Measurements from ENCODE around the gene SMIM13. TPM values are rescaled to one million over a fixed set of nuclear protein-coding genes. Genes with fewer than 3 reads are reported as not detected.

Gene SMIM13
- total and polyA plus RNA-seq, 10 donors, result 1.5 to 8.3 (median 5.9) TPM

DNA sequence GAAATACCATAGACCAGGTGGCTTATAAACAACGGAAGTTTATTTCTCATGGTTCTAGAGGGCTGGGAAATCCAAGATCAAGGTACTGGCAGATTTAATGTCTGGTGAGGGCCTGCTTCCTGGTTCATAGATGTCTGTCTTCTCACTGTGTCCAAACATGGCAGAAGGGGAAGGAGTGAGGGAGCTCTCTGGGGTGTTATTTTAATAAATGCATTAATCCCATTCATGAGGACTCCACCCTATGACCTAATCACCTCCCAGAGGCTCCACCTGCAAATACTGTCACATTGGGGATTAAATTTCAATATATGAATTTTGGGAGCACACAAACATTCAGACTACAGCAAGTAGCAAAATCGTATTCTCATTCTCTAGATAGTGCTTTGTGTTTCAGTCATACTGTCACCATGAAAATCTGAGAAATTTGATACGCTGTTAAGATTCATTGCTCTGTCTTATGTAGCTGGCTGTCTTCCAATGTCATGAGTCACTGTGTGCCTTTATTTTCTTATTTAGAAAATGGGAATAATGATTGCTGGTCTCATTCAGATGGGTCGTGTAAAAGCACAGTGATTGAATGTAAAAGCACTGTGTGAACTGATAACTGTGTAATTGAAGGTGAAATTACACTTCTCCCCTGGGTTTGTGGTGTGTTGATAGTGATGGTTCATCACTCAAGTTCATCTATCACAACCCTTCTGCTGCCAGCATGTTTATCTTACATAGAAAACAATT, 26.8 kb downstream of the SMIM13 start:
- Histone ChIP-seq H3K27me3 (replicated peaks in 1 of 7) (no peaks in the 10 kb centered on the region), H3K9me3 (no peaks in the 10 kb centered on the region), H3K27ac (no peak overlapping the region), H3K4me1 (peaks cover 0 to 21% (median 0%) of the 10 kb centered on the region in 6 donors), H3K36me3 (no peaks in the 10 kb centered on the region), H3K4me3 (no peak overlapping the region)
- DNase-seq, result no peak
- 86 to 92% (median 88%) methylated on average over 4 of the region's 4 CpGs for WGBS, 5 donors
- intact Hi-C loops (cut with DNase I; ENCODE audit: low total_unique reads), result no loop called here
- TF ChIP-seq POLR2A (IDR thresholded peaks at IDR 0.05) (no peak), POLR2AphosphoS5 (IDR thresholded peaks at IDR 0.05) (no peak)
- TF ChIP-seq, protein P1, sequence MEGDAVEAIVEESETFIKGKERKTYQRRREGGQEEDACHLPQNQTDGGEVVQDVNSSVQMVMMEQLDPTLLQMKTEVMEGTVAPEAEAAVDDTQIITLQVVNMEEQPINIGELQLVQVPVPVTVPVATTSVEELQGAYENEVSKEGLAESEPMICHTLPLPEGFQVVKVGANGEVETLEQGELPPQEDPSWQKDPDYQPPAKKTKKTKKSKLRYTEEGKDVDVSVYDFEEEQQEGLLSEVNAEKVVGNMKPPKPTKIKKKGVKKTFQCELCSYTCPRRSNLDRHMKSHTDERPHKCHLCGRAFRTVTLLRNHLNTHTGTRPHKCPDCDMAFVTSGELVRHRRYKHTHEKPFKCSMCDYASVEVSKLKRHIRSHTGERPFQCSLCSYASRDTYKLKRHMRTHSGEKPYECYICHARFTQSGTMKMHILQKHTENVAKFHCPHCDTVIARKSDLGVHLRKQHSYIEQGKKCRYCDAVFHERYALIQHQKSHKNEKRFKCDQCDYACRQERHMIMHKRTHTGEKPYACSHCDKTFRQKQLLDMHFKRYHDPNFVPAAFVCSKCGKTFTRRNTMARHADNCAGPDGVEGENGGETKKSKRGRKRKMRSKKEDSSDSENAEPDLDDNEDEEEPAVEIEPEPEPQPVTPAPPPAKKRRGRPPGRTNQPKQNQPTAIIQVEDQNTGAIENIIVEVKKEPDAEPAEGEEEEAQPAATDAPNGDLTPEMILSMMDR (IDR thresholded peaks at IDR 0.05 in 8 of 11, conservative IDR thresholded peaks at IDR 0.05 in 3 of 11), result no peak

DNA sequence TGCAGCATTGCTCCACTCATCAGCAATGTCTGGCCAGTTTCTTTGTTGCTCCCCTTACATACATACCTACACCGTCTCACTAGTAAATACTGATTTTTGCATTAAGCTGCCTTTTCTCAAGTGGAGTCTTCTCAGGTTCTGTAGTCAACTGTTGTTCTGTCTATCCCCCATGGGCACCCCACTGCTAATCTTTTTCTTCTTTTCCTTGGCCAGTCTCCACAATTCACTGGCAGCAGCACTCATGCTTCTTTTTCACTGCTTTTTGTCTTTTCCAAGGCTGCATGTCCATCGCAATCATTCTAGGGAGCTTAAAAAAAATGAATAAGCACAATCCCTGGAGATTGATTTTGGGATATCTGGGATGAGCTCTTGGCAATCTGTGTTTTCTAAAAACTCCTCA, 28.2 kb downstream of the SMIM13 start:
- Histone ChIP-seq H3K27me3 (replicated peaks in 1 of 7) (no peaks in the 10 kb centered on the region), H3K27ac (no peak overlapping the region), H3K9me3 (no peaks in the 10 kb centered on the region), H3K36me3 (peaks cover 0 to 7% (median 0%) of the 10 kb centered on the region in 6 donors), H3K4me3 (no peak overlapping the region), H3K4me1 (peaks cover 0 to 12% (median 0%) of the 10 kb centered on the region in 6 donors)
- intact Hi-C loops (cut with DNase I; ENCODE audit: low total_unique reads), result no loop called here
- WGBS, 5 donors, result 93 to 98% (median 97%) methylated on average over 2 of the region's 2 CpGs
- TF ChIP-seq, protein P1 (IDR thresholded peaks at IDR 0.05 in 8 of 11, conservative IDR thresholded peaks at IDR 0.05 in 3 of 11), result no peak
- no peak for DNase-seq

DNA sequence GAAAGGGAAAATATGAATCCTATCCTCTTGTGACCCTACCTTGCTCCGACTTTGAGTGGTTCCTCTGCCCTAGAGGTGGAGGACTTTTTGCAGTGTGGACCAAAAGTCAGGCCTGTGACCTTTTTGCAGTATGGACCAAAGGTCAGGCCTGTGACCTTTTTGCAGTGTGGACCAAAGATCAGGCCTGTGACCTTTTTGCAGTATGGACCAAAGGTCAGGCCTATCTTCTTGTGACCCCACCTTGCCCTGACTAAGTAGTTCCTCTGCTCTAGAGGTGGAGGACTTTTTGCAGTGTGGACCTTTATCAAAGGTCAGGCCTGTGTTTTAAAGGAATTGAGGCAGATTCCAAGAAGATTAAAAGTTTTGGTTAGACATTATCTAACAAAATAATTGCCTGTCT, 28.7 kb downstream of the SMIM13 start:
- intact Hi-C loops (cut with DNase I; ENCODE audit: low total_unique reads), result no loop called here
- no peaks in the 10 kb centered on the region for H3K27me3 ChIP-seq (replicated peaks in 1 of 7)
- 85 to 97% (median 92%) methylated on average over 1 of the region's 1 CpG for WGBS, 5 donors
- H3K4me1 ChIP-seq, result peaks cover 0 to 12% (median 0%) of the 10 kb centered on the region in 6 donors
- H3K27ac ChIP-seq, result no peak overlapping the region
- no peaks in the 10 kb centered on the region for H3K9me3 ChIP-seq
- no peak for DNase-seq
- H3K36me3 ChIP-seq, result peaks cover 0 to 10% (median 0%) of the 10 kb centered on the region in 6 donors
- no peak for TF ChIP-seq POLR2A (IDR thresholded peaks at IDR 0.05)
- TF ChIP-seq, protein P1 (IDR thresholded peaks at IDR 0.05 in 8 of 11, conservative IDR thresholded peaks at IDR 0.05 in 3 of 11), result no peak
- TF ChIP-seq POLR2AphosphoS5 (IDR thresholded peaks at IDR 0.05), result no peak
- no peak overlapping the region for H3K4me3 ChIP-seq

DNA sequence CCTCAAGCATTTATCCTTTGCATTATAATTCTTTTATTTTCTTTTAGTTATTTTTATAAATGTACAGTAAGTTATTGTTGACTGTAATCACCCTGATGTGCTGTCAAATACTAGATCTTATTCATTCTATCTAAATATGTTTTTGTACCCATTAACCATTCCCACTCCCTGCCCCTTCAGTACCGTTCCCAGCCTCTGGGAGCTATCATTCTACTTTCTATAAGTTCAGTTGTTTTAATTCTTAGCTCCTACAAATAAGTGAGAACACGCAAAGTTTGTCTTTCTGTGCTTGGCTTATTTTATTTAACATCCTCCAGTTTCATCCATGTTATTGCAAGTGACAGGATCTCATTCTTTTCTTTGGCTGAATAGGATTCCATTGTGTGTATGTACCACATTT, 30.3 kb downstream of the SMIM13 start:
- Histone ChIP-seq H3K4me1 (peaks cover 0 to 12% (median 0%) of the 10 kb centered on the region in 6 donors), H3K4me3 (no peak overlapping the region), H3K27ac (no peak overlapping the region), H3K9me3 (no peaks in the 10 kb centered on the region), H3K27me3 (replicated peaks in 1 of 7) (no peaks in the 10 kb centered on the region), H3K36me3 (peaks cover 0 to 21% (median 0%) of the 10 kb centered on the region in 6 donors)
- TF ChIP-seq POLR2A (IDR thresholded peaks at IDR 0.05), result no peak
- TF ChIP-seq POLR2AphosphoS5 (IDR thresholded peaks at IDR 0.05), result no peak
- TF ChIP-seq, protein P1 (IDR thresholded peaks at IDR 0.05 in 8 of 11, conservative IDR thresholded peaks at IDR 0.05 in 3 of 11), result no peak
- intact Hi-C loops (cut with DNase I; ENCODE audit: low total_unique reads), result no loop called here
- 88 to 96% (median 93%) methylated on average over 2 of the region's 2 CpGs for WGBS, 5 donors
- DNase-seq, result no peak
